Effector memory CD4-positive, alpha-beta T cell (primary cell): Measurements from ENCODE around the gene TMEM140.

ENCODE experiments used
- DNase-seq, 3 donors: peaks; one replicate each; pipeline ENCODE4 v3.0.0-alpha.2; 2020
- H3K27ac ChIP-seq: 2 replicates; pipeline ENCODE4 v1.7.0; 2013; ENCODE audit warnings: mild to moderate bottlenecking, low read length, moderate library complexity; ENCODE audit not compliant: insufficient read depth, poor library complexity, severe bottlenecking
- H3K27me3 ChIP-seq: replicated peaks from 2 replicates; pipeline ENCODE4 v1.7.0; 2013; ENCODE audit warnings: mild to moderate bottlenecking, low read length; ENCODE audit not compliant: insufficient read depth, control insufficient read depth, poor library complexity, severe bottlenecking
- H3K36me3 ChIP-seq: 2 replicates; pipeline ENCODE4 v1.7.0; 2013; ENCODE audit warnings: mild to moderate bottlenecking, low read length, moderate library complexity; ENCODE audit not compliant: control insufficient read depth, insufficient read depth
- H3K4me1 ChIP-seq: 2 replicates; pipeline ENCODE4 v1.7.0; 2013; ENCODE audit warnings: low read length, mild to moderate bottlenecking; ENCODE audit not compliant: control insufficient read depth, insufficient read depth, poor library complexity, severe bottlenecking
- H3K4me3 ChIP-seq: 2 replicates; pipeline ENCODE4 v1.7.0; 2013; ENCODE audit warnings: low read length, low read depth, mild to moderate bottlenecking; ENCODE audit not compliant: insufficient read depth, poor library complexity, severe bottlenecking
- H3K9me3 ChIP-seq: 2 replicates; pipeline ENCODE4 v1.7.0; 2013; ENCODE audit warnings: mild to moderate bottlenecking, low read length, moderate library complexity; ENCODE audit not compliant: control insufficient read depth
- total RNA-seq, 3 donors: gene quantifications; one replicate each; lab custom pipeline; 2026; lab: John Stamatoyannopoulos, UW

The TMEM140 gene
- total RNA-seq = 13.3 to 23.4 (median 22.3) reads per million in 3 donors

DNA sequence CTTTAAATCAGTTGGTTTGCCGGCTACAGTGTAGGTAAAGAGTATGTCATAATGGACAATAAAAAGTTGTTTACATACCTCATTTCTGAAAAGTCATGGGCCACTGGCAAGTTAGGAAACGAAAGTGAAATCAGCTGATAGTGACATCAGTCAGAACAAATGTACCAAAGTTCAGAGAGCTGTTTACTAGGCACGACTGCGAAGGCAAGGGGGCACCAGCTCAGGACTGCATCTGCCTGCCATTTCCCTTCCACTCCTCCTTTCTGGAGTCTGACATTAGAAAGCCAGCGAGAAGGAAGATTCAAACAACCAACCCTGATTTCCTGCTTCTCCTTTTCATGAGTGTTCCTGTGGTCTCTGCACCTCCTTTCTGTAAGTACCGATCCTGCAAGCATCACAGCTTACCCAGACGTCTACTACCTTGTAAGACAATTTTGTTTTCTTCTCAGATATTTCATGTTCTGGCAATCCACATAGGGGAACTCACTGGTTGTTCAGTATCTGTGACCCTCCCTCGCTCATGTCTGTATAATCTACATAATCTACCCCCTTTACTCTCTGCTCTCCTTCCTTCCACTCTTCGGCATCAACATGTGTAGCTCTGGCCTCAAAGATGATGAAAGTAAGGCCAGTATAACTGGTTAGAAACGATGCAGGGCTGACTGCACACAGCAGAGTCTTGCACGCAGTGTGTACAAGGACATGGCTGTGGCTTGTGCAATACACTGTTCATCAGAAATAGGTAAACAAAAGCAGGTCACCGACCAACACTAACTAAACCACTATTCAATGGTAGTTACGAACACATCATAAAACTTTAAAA is at the start of gene TMEM140:
Gene TMEM140, plus strand, starts transcription at position 174 of the 823 bp plus-strand sequence. CDS start 16,370 bp downstream, outside the sequence.
- Histone ChIP-seq H3K4me1 (peaks cover 14% of the 10 kb centered on the region), H3K27me3 (no peaks in the 10 kb centered on the region), H3K36me3 (peaks cover 9% of the 10 kb centered on the region), H3K27ac (peak within 1 kb of the TSS; percentile 84), H3K9me3 (no peaks in the 10 kb centered on the region), H3K4me3 (peak within 1 kb of the TSS; percentile 64)
- DNase-seq = peak; percentile 23 to 38 (median 37)

DNA sequence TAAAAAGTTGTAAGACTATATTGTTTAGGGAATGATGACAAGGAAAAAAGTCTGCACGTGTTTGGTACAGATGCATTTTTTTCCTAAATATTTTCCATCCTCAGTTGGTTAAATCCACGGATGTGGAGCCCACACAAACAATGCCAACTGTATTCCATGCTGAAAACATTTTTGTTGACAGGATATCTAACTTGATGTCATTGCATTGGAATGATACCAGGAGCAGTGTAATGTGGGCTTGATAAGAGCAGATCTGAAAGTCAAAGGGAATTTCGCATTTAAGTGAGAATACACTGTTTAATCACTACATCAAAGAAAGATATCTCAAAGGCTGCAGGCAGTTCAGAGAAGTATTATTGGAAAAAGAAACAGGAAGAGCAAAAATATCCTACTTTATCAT is 49.5 kb upstream of the TMEM140 start:
- Histone ChIP-seq H3K9me3 (no peaks in the 10 kb centered on the region), H3K27ac (no peak overlapping the region)
- no peak for DNase-seq

DNA sequence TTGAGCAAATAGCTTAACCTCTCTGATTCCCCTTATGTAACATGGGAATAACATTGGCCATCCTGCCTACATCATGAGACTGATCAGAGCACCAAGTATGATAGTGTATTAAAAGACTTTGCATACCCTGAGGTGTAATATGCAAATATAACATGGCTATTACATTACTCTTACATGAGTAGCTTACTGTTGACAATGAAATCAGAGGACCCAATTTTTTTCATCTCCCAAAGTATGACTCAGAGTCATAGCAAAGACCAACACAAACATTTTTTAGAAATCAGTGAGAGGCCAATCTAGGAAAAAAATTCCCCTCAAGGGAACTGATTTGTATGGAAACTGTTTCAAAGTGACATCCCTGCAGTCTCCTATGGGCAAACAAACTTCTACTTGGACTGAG is 47.0 kb upstream of the TMEM140 start:
- Histone ChIP-seq H3K27me3 (no peaks in the 10 kb centered on the region), H3K27ac (no peak overlapping the region)

More for the DNA sequence above, 49.5 kb upstream of the TMEM140 start:
- H3K27me3 ChIP-seq = no peaks in the 10 kb centered on the region
- H3K36me3 ChIP-seq = no peaks in the 10 kb centered on the region
- H3K4me3 ChIP-seq = no peak overlapping the region
- H3K4me1 ChIP-seq = no peaks in the 10 kb centered on the region

DNA sequence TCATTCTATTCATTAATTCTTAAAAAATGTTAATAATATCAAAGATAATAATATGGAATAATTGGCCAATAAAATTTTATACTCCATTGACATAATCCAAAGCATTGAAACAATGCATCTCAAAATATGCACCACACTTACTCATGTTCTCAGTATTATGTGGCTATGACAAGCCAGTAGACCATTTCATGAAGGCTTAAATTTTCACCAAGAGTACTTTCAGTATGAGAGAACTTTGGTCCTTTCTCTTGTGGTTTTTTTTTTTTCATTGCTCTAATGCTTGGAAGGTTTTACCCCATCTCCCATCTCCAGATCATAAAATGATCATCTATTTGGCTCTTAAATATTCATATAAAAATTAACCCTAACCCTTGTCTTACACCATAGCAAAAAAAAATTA is 45.5 kb upstream of the TMEM140 start:
- H3K27me3 ChIP-seq = no peaks in the 10 kb centered on the region
- H3K4me3 ChIP-seq = no peak overlapping the region
- H3K36me3 ChIP-seq = no peaks in the 10 kb centered on the region
- no peaks in the 10 kb centered on the region for H3K4me1 ChIP-seq
- H3K27ac ChIP-seq = no peak overlapping the region
- H3K9me3 ChIP-seq = no peaks in the 10 kb centered on the region
- DNase-seq = no peak

More for the DNA sequence above, 47.0 kb upstream of the TMEM140 start:
- Histone ChIP-seq H3K4me1 (no peaks in the 10 kb centered on the region), H3K36me3 (no peaks in the 10 kb centered on the region), H3K4me3 (no peak overlapping the region), H3K9me3 (no peaks in the 10 kb centered on the region)
- no peak for DNase-seq

DNA sequence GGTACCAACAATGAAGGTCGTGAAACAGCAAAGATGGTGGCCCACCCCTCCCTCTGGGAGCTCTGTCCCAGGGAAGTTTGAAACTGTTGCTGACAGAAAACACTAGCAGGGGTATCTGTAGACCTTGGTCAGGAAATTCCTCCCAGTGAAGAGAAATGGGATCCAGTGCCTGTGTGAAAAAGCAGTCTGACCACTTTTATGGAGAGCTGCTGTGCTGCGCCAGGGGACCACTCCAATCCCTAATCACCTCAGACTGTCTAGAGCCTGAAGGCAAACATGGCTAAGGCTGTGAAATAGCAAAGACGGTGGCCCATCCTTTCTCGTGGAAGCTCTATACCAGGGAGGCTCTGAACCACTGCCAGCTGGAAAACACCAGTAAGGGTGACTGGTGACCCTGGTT is 38.3 kb upstream of the TMEM140 start:
- Histone ChIP-seq H3K4me1 (no peaks in the 10 kb centered on the region), H3K9me3 (no peaks in the 10 kb centered on the region), H3K36me3 (peaks cover 11% of the 10 kb centered on the region), H3K4me3 (no peak overlapping the region), H3K27ac (no peak overlapping the region), H3K27me3 (no peaks in the 10 kb centered on the region)
- no peak for DNase-seq

DNA sequence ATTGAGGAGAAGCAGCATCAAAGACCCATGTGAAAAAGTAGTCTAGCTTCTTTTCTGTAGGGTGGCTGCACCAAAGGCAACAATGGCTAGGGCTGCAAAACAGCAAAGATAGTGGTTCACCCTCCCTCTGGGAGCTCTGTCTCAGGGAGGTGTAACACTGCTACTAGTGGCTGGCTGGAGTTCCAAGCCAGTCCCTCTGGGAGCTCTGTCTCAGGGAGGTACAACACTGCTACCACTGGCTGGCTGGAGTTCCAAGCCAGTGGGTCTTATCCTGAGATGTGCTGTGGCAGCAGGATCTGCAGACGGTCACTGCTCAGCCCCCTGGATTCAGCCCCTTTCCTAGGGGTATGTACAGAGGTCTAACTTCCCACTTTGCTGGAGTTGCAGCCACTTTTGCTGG is 37.9 kb upstream of the TMEM140 start:
- Histone ChIP-seq H3K27me3 (no peaks in the 10 kb centered on the region), H3K36me3 (peaks cover 11% of the 10 kb centered on the region), H3K4me1 (no peaks in the 10 kb centered on the region), H3K9me3 (no peaks in the 10 kb centered on the region), H3K4me3 (no peak overlapping the region), H3K27ac (no peak overlapping the region)
- DNase-seq = no peak

DNA sequence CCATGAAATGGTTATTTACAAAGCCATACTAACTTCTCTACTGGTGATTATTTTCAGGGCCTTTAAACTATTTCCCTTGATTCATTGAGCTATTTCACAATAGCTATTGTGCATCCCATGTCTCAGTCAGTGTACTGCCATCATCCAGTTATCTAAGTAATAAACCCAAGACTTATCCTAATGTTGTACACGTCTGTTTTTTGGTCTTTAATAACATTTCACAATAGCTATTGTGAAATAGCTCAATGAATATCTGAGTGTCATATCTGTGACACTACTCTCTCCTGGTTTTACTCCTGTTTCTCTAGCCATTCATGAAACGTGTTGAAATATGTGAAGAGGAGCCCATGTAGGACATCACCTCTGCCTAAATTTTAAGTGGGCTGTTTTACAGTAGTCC is 36.5 kb upstream of the TMEM140 start:
- no peak overlapping the region for H3K27ac ChIP-seq
- H3K9me3 ChIP-seq = no peaks in the 10 kb centered on the region
- no peak for DNase-seq
- H3K4me1 ChIP-seq = no peaks in the 10 kb centered on the region
- H3K27me3 ChIP-seq = no peaks in the 10 kb centered on the region
- H3K36me3 ChIP-seq = peaks cover 11% of the 10 kb centered on the region
- no peak overlapping the region for H3K4me3 ChIP-seq

DNA sequence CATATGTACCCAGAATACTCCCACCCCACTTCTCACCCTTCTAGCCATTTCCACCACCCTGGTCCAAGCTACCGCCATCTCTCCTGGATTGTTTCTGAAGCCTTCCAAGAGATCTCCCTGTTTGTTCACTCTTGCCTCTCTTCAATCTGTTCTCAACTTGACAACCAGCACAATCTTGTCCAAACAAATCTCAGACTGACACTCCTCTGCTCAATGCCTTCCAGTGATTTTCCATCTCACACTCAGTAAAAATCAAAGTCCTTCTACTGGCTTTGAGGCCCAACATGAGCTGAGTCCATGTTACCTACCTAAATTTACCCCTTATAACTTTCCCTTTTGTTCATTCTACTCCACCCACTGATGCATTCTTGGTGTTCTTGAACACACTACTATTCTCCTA is 33.2 kb upstream of the TMEM140 start:
- Histone ChIP-seq H3K9me3 (no peaks in the 10 kb centered on the region), H3K27me3 (no peaks in the 10 kb centered on the region), H3K4me1 (no peaks in the 10 kb centered on the region), H3K27ac (no peak overlapping the region), H3K36me3 (peaks cover 11% of the 10 kb centered on the region), H3K4me3 (no peak overlapping the region)
- no peak for DNase-seq

DNA sequence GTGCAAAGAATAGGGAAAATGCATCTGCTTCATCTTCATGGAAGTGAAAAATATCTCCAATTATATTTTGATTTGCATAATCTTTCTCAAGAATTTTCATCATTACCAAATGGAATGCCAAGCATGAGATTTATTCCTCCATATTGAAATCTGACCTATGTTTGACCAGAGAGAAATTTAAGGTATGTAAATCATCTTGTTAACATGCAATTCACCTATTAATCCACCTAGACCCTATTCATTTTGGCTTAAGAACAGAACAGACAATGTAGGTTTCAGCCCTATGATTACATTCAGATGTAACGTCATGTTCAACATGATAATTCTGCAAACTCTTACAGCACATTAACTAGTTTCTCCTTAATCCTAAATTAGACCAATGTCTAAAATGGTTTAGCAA is 30.8 kb upstream of the TMEM140 start:
- Histone ChIP-seq H3K27ac (no peak overlapping the region), H3K27me3 (no peaks in the 10 kb centered on the region), H3K4me3 (no peak overlapping the region), H3K4me1 (no peaks in the 10 kb centered on the region), H3K36me3 (no peaks in the 10 kb centered on the region), H3K9me3 (no peaks in the 10 kb centered on the region)
- DNase-seq = no peak

DNA sequence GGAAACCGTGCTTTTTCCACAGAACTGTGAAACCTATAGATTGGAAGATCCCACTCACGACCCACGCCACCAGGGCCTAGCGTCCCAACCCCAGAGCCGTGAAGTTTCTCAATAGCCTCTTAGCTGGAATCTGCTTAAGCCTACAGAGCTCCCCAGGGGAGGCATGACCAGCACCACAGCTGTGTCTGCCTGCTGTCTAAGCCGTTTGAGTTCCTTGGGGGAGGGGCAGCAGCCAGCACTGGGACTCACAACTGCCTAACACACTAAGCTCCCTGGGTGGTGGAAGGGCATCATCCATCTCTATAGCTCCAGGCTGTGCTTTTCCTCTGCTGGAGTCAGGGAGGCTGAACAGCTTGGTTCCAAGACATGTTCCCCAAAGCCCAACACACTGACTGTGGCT is 26.0 kb upstream of the TMEM140 start:
- H3K36me3 ChIP-seq = no peaks in the 10 kb centered on the region
- H3K9me3 ChIP-seq = no peaks in the 10 kb centered on the region
- no peak for DNase-seq
- H3K27me3 ChIP-seq = no peaks in the 10 kb centered on the region
- no peak overlapping the region for H3K4me3 ChIP-seq
- H3K4me1 ChIP-seq = no peaks in the 10 kb centered on the region
- no peak overlapping the region for H3K27ac ChIP-seq
